HUES48 (cell line): Measurements from ENCODE around the gene LCMT1.
"Not testable (repeated sequence)": the region's sequence is repeated elsewhere in the genome, so short reads cannot be mapped to it uniquely, and the experiment has no call there.

Experiments
- H3K27ac ChIP-seq: one replicate; pipeline ENCODE4 v1.7.0; 2013; ENCODE audit warnings: low read depth, low read length, inconsistent platforms
- H3K27me3 ChIP-seq: 2 replicates; pipeline ENCODE4 v1.6.1; 2013; ENCODE audit warnings: mild to moderate bottlenecking, low read length; ENCODE audit not compliant: control insufficient read depth, insufficient read depth
- H3K36me3 ChIP-seq: 2 replicates; pipeline ENCODE4 v1.6.1; 2013; ENCODE audit warnings: low read length; ENCODE audit not compliant: control insufficient read depth, insufficient read depth
- H3K4me1 ChIP-seq: 2 replicates; pipeline ENCODE4 v1.6.1; 2013; ENCODE audit warnings: mild to moderate bottlenecking, low read length; ENCODE audit not compliant: control insufficient read depth, insufficient read depth
- H3K4me3 ChIP-seq: 2 replicates; pipeline ENCODE4 v1.5.1; 2013; ENCODE audit warnings: mild to moderate bottlenecking, low read depth, low read length
- H3K9ac ChIP-seq: 2 replicates; pipeline ENCODE4 v1.6.1; 2013; ENCODE audit warnings: mild to moderate bottlenecking, low read depth, low read length, moderate library complexity
- H3K9me3 ChIP-seq: 2 replicates; pipeline ENCODE4 v1.6.1; 2013; ENCODE audit warnings: low read length; ENCODE audit not compliant: control insufficient read depth, insufficient read depth

The LCMT1 gene

DNA sequence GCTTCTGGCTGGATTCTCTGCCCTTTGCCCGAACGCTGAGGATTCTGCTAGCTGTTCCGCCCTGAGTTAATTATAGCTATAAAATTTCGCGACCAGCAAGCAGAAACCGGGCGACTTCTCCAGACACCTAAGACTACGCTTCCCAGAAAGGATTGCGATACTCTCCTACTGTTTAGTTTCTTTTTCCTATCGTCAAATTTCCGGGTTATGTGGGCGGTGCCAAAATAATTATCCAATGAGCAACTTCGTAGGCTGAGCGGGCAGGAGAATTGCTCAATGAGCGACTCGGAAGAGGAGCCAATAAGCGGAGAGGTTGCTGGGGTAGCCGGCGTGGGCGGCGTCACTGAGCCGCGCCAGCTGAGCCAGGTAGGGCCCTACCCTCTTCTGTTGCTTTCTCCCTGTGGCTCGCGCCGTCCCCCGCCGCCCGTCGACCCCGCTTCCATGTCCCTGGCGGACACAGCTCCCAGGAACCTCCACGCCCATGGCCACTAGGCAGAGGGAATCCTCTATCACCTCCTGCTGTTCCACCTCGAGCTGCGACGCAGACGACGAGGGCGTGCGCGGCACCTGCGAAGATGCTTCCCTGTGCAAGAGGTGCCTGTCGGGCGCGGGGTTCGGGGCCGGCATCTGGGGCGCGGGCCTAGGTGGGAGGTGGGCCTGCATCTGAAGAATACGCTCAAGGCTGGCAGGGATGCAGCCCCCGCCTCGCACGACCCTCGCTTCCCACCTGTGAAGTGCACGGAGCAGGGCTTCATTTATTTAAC lies at the start of gene LCMT1:
Gene LCMT1, plus strand, starts transcription at position 340 of the 764 bp plus-strand sequence. Its CDS starts 142 bp downstream, at position 482.
- H3K9me3 ChIP-seq, result no peaks in the 10 kb centered on the region
- H3K4me1 ChIP-seq, result peaks cover 10% of the 10 kb centered on the region
- peak within 1 kb of the TSS; percentile 77 for H3K27ac ChIP-seq
- H3K27me3 ChIP-seq, result no peaks in the 10 kb centered on the region
- peak within 1 kb of the TSS; percentile 85 for H3K4me3 ChIP-seq
- H3K36me3 ChIP-seq, result peaks cover 7% of the 10 kb centered on the region; the same call in 1 of the 2 replicates
- H3K9ac ChIP-seq, result peak within 1 kb of the TSS; percentile 58

GRCh38 chr16:25063102-25063501 lies 48.4 kb upstream of the LCMT1 start:
- H3K4me1 ChIP-seq, result peaks cover 11% of the 10 kb centered on the region; the same call in 1 of the 2 replicates
- no peaks in the 10 kb centered on the region for H3K36me3 ChIP-seq
- H3K9me3 ChIP-seq, result no peaks in the 10 kb centered on the region
- no peak overlapping the region for H3K4me3 ChIP-seq
- H3K9ac ChIP-seq, result no peak overlapping the region
- H3K27me3 ChIP-seq, result peaks cover 8% of the 10 kb centered on the region
- H3K27ac ChIP-seq, result no peak overlapping the region

GRCh38 chr16:25063865-25064264 lies 47.7 kb upstream of the LCMT1 start:
- no peak overlapping the region for H3K4me3 ChIP-seq
- peaks cover 8% of the 10 kb centered on the region for H3K27me3 ChIP-seq
- no peaks in the 10 kb centered on the region for H3K9me3 ChIP-seq
- peaks cover 11% of the 10 kb centered on the region; the same call in 1 of the 2 replicates for H3K4me1 ChIP-seq
- no peak overlapping the region for H3K27ac ChIP-seq
- H3K9ac ChIP-seq, result no peak overlapping the region
- H3K36me3 ChIP-seq, result no peaks in the 10 kb centered on the region

DNA sequence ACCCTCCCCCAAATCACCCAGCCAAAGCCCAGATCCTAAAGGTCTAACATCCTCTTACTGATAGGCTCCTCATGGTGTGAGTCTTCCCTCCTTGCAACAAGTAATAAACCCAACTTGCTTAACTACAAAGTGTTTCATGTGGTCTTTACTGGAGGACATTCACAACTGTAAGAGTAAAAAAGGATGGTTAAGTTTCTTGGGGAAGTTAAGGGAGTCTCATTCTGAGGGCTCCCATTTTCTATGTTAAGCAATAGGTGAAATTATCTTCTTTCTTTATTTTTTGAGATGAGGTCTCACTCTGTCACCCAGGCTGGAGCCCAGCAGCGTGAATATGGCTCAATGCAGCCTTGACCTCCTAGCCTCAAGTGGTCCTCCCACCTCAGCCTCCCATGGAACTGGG lies 47.3 kb upstream of the LCMT1 start:
- not testable (repeated sequence) for H3K9ac ChIP-seq, H3K27ac ChIP-seq, H3K9me3 ChIP-seq, H3K27me3 ChIP-seq, H3K36me3 ChIP-seq, H3K4me3 ChIP-seq
- H3K4me1 ChIP-seq, result peaks cover 11% of the 10 kb centered on the region; the same call in 1 of the 2 replicates

- no peaks in the 10 kb centered on the region for H3K9me3 ChIP-seq
- no peak overlapping the region for H3K9ac ChIP-seq
- peaks cover 8% of the 10 kb centered on the region for H3K27me3 ChIP-seq
- no peak overlapping the region for H3K27ac ChIP-seq
- H3K4me1 ChIP-seq, result peaks cover 11% of the 10 kb centered on the region; the same call in 1 of the 2 replicates
- no peaks in the 10 kb centered on the region for H3K36me3 ChIP-seq
- H3K4me3 ChIP-seq, result no peak overlapping the region
Measured at GRCh38 chr16:25064937-25065336, 46.6 kb upstream of the LCMT1 start.

- Histone ChIP-seq H3K36me3 (no peaks in the 10 kb centered on the region), H3K4me3 (no peak overlapping the region), H3K9me3 (no peaks in the 10 kb centered on the region), H3K27ac (no peak overlapping the region), H3K27me3 (peaks cover 8% of the 10 kb centered on the region), H3K9ac (no peak overlapping the region), H3K4me1 (peaks cover 11% of the 10 kb centered on the region; the same call in 1 of the 2 replicates)
Measured at GRCh38 chr16:25065899-25066298, 45.6 kb upstream of the LCMT1 start.

- Histone ChIP-seq H3K36me3 (no peaks in the 10 kb centered on the region), H3K27me3 (peaks cover 8% of the 10 kb centered on the region), H3K9me3 (no peaks in the 10 kb centered on the region), H3K9ac (no peak overlapping the region), H3K27ac (no peak overlapping the region), H3K4me3 (peak overlapping the region; percentile 50), H3K4me1 (peaks cover 11% of the 10 kb centered on the region; the same call in 1 of the 2 replicates)
Measured at GRCh38 chr16:25066426-25066746, 45.2 kb upstream of the LCMT1 start.

GRCh38 chr16:25066747-25067631 lies 44.6 kb upstream of the LCMT1 start:
- Histone ChIP-seq H3K9ac (no peak overlapping the region), H3K27ac (no peak overlapping the region), H3K36me3 (no peaks in the 10 kb centered on the region), H3K9me3 (no peaks in the 10 kb centered on the region), H3K27me3 (peaks cover 8% of the 10 kb centered on the region), H3K4me1 (peaks cover 11% of the 10 kb centered on the region; the same call in 1 of the 2 replicates), H3K4me3 (peak overlapping the region; percentile 84)

DNA sequence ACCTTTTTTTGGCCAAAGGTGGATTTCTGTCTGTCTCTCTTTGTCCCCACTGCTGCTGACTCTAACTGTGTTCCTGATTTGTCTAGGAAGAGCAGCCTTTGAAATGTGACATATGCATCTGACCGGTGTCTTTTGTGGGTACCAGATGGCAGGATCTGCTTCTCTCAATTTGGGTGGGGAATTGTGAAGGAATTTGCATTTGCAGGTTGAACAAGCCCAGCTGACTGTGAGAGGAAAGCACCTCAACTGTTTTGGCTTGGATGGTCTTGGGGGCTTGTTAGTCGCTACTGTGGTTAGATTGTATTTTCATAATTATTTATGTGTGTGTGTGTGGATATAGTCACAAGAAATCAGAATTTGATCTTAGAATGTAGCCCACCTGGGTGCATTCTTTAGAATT lies 37.7 kb upstream of the LCMT1 start:
- no peak overlapping the region for H3K27ac ChIP-seq

DNA sequence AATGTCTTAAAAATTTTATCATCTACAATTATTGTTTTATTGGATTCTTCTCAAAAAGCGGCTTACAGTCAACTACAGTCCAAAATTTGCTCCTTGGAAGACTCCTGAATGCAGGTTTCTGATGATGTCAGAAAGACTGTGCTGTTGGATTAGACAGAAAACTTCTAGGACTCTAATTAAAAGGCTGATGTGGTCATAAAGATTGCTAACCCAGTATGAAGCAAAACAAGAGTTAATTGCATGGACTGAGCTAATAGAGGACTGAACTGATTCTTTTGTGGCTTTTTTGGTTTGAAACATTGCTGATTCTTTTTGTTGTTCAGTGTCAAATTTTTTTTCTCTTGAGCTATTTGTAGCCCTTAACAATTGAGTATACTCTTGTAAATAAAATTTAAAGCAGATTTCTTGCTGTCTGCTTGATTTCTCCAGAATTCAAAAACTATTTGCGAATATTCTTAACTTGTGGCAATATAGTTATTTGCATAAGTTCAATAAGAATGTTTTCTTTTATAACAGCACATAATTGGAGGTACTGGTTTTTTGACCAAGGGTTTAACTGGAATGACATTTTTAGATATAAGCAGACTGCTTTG lies 33.1 kb upstream of the LCMT1 start:
- no peaks in the 10 kb centered on the region for H3K36me3 ChIP-seq
- H3K9me3 ChIP-seq, result no peaks in the 10 kb centered on the region
- H3K9ac ChIP-seq, result no peak overlapping the region
- H3K27ac ChIP-seq, result no peak overlapping the region
- H3K4me3 ChIP-seq, result no peak overlapping the region
- H3K4me1 ChIP-seq, result no peaks in the 10 kb centered on the region
- H3K27me3 ChIP-seq, result no peaks in the 10 kb centered on the region

More for the DNA sequence above, 37.7 kb upstream of the LCMT1 start:
- Histone ChIP-seq H3K27me3 (no peaks in the 10 kb centered on the region; the same call in 1 of the 2 replicates), H3K36me3 (no peaks in the 10 kb centered on the region), H3K9ac (no peak overlapping the region), H3K4me1 (no peaks in the 10 kb centered on the region), H3K4me3 (no peak overlapping the region), H3K9me3 (no peaks in the 10 kb centered on the region)
